Right lobe of liver (tissue), 6 donors: ENCODE measurements around the gene SH3RF2. TPM values are rescaled to one million over a fixed set of nuclear protein-coding genes. Genes with fewer than 3 reads are reported as not detected.

Experiments used
- ATAC-seq, 4 donors: fragments of 200-7000 bp; cut with Tn5 transposase; one replicate each; pipeline ENCODE4 v1.9.1; 2020; ENCODE audit warnings: mild to moderate bottlenecking in 4 of 4, moderate library complexity in 4 of 4
- DNase-seq, 3 donors: peaks; one replicate each; pipeline ENCODE4 v3.0.0-alpha.2; 2020
- H3K27ac ChIP-seq, 3 donors: fragments of 200-600 bp; one replicate each; pipeline ENCODE4 v1.8.0; 2022
- H3K27me3 ChIP-seq, 2 donors: fragments of 200-600 bp; one replicate each; pipeline ENCODE4 v1.8.0; 2022
- H3K36me3 ChIP-seq, 4 donors: fragments of 200-600 bp; sonication (generic) in 1 of 4; one replicate each; pipeline versions ENCODE4 v1.5.1 to v1.8.0; 2017 to 2022; ENCODE audit warnings: control low read depth in 1 of 4
- H3K4me1 ChIP-seq, 4 donors: fragments of 200-600 bp; sonication (generic) in 1 of 4; one replicate each; pipeline versions ENCODE4 v1.5.1 to v1.8.0; 2017 to 2022; ENCODE audit warnings: control low read depth in 1 of 4
- H3K4me3 ChIP-seq, 3 donors: fragments of 200-600 bp; one replicate each; pipeline ENCODE4 v1.8.0; 2022
- H3K9me3 ChIP-seq, 4 donors: fragments of 200-600 bp; sonication (generic) in 1 of 4; one replicate each; pipeline versions ENCODE4 v1.5.1 to v1.8.0; 2017 to 2022; ENCODE audit warnings: control low read depth in 1 of 4
- POLR2A ChIP-seq: fragments of 450-650 bp; IDR thresholded peaks from one replicate; pipeline ENCODE4 v1.6.1; 2017; ENCODE audit warnings: antibody characterized with exemption, mild to moderate bottlenecking
- WGBS: methylation state at CpG from one replicate; pipeline ENCODE4 v1.1.6; 2018; ENCODE audit warnings: low coverage, low lambda C conversion rate; ENCODE audit not compliant: insufficient coverage; ENCODE audit errors: missing lambda C conversion rate; 5-methylcytosine and 5-hydroxymethylcytosine counted together
- intact Hi-C, 2 donors: fragments of 100-400 bp; cut with DNase I; formaldehyde crosslinking; loops; one replicate each; pipeline versions ENCODE4 v1.11.2 to v1.14.1; 2022
- total RNA-seq, 6 experiments: library from RNA; depleted of rRNA in 2 of 6; stranded (reverse); fragments of >200 nt in 2 of 6; fragmentation: NEBNext Ultra II Directional in 3 of 6; extraction: Animal tissue kit (Norgen Biotek cat#: 25700) in 3 of 6; gene quantifications; one replicate each; pipeline versions ENCODE4 v1.1.0 to v1.2.4, GENCODE V29; 2016 to 2023
- TF ChIP-seq, protein P1 (sequence below), 4 donors: fragments of 200-600 bp in 3 of 4; fragments of 450-650 bp in 1 of 4; IDR thresholded peaks; one replicate each; pipeline versions ENCODE4 v1.5.1 to v1.8.0; 2016 to 2022; ENCODE audit warnings: antibody characterized with exemption in 4 of 4, mild to moderate bottlenecking in 2 of 4
- donor health status: DM: no; HTN: yes; CAD: no.
- donor health status: DM: no; HTN: no; CAD: no.
- donor health status: DM: no; HTN: no; CAD: no.
- donor health status: DM: no; HTN: yes; CAD: no.
- donor health status: DM: no; HTN: yes; CAD: no.

The SH3RF2 gene
- total RNA-seq, 6 experiments from 2014 or later, result 2.7 to 20.6 (median 5.8) TPM

DNA sequence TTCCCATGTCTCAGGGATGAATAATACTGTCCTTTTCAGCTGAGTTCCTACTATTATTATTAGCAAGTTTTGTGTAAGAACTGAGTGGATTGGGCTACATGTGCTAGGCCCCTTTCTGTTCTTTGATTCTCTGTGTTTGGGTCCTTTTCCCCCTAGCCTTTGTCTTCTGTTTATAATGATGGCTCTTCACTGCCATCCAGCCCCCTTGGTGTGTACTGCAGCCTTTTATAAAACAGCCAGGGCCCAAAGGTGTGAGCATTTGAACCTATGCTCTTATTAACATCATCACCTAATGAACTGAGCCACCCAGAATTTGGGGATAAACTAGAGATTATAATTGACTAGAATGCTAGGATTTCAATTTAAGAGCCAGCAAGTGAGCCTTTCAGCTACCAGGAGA lies 116.4 kb downstream of the SH3RF2 start:
- no peak for DNase-seq
- peak in 1 of 4 donors; percentile 21 for ATAC-seq
- Histone ChIP-seq H3K4me3 (no peak overlapping the region), H3K27me3 (no peaks in the 10 kb centered on the region), H3K4me1 (peaks cover 0 to 1% (median 0%) of the 10 kb centered on the region in 4 donors), H3K36me3 (peaks cover 0 to 12% (median 5%) of the 10 kb centered on the region in 4 donors), H3K27ac (no peak overlapping the region), H3K9me3 (no peaks in the 10 kb centered on the region)
- TF ChIP-seq, protein P1, sequence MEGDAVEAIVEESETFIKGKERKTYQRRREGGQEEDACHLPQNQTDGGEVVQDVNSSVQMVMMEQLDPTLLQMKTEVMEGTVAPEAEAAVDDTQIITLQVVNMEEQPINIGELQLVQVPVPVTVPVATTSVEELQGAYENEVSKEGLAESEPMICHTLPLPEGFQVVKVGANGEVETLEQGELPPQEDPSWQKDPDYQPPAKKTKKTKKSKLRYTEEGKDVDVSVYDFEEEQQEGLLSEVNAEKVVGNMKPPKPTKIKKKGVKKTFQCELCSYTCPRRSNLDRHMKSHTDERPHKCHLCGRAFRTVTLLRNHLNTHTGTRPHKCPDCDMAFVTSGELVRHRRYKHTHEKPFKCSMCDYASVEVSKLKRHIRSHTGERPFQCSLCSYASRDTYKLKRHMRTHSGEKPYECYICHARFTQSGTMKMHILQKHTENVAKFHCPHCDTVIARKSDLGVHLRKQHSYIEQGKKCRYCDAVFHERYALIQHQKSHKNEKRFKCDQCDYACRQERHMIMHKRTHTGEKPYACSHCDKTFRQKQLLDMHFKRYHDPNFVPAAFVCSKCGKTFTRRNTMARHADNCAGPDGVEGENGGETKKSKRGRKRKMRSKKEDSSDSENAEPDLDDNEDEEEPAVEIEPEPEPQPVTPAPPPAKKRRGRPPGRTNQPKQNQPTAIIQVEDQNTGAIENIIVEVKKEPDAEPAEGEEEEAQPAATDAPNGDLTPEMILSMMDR (IDR thresholded peaks at IDR 0.05), result peak in 2 of 4 donors; percentile 15 to 20
- TF ChIP-seq POLR2A, result no peak
- intact Hi-C loops, result loop anchor here in 1 of 2 donors (10.0 kb wide), 2 partner anchors 148 to 358 kb away; no protein-coding TSS in a partner anchor

DNA sequence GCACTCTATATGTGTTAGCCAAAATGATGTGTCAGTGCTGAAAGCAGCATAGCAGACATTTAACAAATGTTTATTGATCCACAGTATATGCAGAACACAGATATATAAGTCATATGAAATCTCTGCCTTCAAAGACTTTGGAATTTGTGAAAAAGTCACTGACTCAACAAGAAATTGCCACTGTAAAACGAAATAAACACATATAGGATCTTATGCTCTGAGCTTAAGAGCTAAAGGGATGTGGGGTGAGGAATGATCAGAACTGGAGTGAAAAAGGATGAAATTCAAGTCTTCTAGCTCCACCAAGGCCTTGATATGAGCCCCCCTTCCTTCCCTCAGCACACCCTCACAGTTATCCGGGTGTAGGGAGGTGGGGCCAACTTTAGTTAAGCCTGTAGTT lies 119.1 kb downstream of the SH3RF2 start:
- H3K27me3 ChIP-seq, result no peaks in the 10 kb centered on the region
- no peak overlapping the region for H3K4me3 ChIP-seq
- H3K36me3 ChIP-seq, result peaks cover 0 to 12% (median 6%) of the 10 kb centered on the region in 4 donors
- no peak for ATAC-seq
- no peaks in the 10 kb centered on the region for H3K4me1 ChIP-seq
- H3K9me3 ChIP-seq, result no peaks in the 10 kb centered on the region
- H3K27ac ChIP-seq, result no peak overlapping the region
- TF ChIP-seq, protein P1 (IDR thresholded peaks at IDR 0.05), result no peak
- no peak for TF ChIP-seq POLR2A
- intact Hi-C loops, result loop anchor here in 1 of 2 donors (10.0 kb wide), 2 partner anchors 151 to 361 kb away; no protein-coding TSS in a partner anchor
- DNase-seq, result no peak
- WGBS, result 50% methylated on average over 1 of the region's 2 CpGs

DNA sequence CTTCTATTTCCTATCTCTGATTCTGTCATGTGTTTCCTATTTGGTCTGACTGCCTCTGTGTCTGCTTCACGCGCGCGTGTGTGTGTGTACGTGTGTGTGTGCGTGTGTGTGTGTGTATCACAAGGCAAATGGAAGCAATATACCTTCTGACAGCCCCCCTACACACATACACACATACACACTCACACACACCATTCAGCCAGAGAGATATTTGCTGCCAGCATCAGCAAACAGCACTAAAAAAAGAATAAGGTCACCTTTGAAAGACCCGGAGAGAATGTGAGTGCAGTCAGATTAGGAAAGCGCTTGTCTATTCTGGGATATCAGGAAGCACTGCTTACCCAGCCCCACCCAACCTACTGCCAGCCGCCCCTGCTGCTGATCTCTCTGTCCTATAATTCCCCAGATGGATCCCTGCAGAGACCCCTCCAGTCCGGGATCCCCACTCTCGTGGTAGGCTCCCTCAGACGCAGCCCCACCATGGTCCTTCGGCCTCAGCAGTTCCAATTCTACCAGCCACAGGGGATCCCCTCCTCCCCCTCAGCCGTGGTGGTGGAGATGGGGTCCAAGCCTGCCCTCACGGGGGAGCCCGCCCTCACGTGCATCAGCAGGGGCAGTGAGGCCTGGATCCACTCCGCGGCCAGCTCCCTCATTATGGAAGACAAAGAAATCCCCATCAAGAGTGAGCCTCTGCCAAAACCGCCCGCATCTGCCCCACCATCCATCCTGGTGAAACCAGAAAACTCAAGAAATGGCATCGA lies 123.3 kb downstream of the SH3RF2 start:
- WGBS, result 68% methylated on average over 9 of the region's 22 CpGs

DNA sequence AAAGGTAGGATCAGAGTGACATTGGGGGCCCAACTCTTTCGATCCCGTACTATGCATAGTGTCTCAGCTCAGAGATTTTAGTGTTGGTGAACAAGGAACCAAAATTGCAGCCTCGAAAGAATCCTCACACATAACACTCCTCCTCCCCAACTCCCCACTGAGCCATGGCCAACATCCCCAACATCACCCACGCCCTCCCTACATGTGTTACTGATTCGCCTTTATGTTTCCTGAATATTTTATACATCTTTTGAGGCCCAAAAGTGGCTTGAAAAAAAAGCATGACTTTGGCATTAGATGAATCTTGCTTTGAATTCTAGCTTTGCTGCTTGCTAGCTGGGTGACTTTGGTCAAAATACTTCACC lies 123.8 kb downstream of the SH3RF2 start:
- Histone ChIP-seq H3K27ac (no peak overlapping the region), H3K4me1 (no peaks in the 10 kb centered on the region), H3K4me3 (no peak overlapping the region), H3K27me3 (no peaks in the 10 kb centered on the region), H3K9me3 (no peaks in the 10 kb centered on the region), H3K36me3 (peaks cover 0 to 15% (median 6%) of the 10 kb centered on the region in 4 donors)
- ATAC-seq, result no peak
- 94% methylated on average over 5 of the region's 5 CpGs for WGBS
- intact Hi-C loops, result no loop called here
- TF ChIP-seq POLR2A, result no peak
- TF ChIP-seq, protein P1 (IDR thresholded peaks at IDR 0.05), result no peak
- DNase-seq, result no peak

More for the DNA sequence above, 123.3 kb downstream of the SH3RF2 start:
- H3K36me3 ChIP-seq, result peaks cover 0 to 15% (median 6%) of the 10 kb centered on the region in 4 donors
- DNase-seq (no peak), ATAC-seq (peak in 1 of 4 donors; percentile 18)
- no peak overlapping the region for H3K4me3 ChIP-seq
- no peak overlapping the region for H3K27ac ChIP-seq
- intact Hi-C loops, result loop anchor here in 1 of 2 donors (10.0 kb wide), 2 partner anchors 155 to 365 kb away; no protein-coding TSS in a partner anchor
- H3K9me3 ChIP-seq, result no peaks in the 10 kb centered on the region
- no peak for TF ChIP-seq POLR2A
- TF ChIP-seq, protein P1 (IDR thresholded peaks at IDR 0.05), result no peak
- H3K4me1 ChIP-seq, result no peaks in the 10 kb centered on the region
- no peaks in the 10 kb centered on the region for H3K27me3 ChIP-seq
